CD4-positive, alpha-beta T cell (primary cell): ENCODE measurements around the gene DAPK1. TPM values are rescaled to one million over a fixed set of nuclear protein-coding genes. Genes with fewer than 3 reads are reported as not detected.

Experiments
- ATAC-seq: fragments of 200-7000 bp; cut with Tn5 transposase; one replicate; pipeline ENCODE4 v1.10.0; 2022; ENCODE audit warnings: mild to moderate bottlenecking; ENCODE audit not compliant: poor library complexity
- CTCF ChIA-PET: fragments of 350-600 bp; sonication (Branson Sonifier 250); formaldehyde crosslinking; loops from one replicate; lab custom pipeline; 2021; ENCODE audit warnings: antibody characterized with exemption, inconsistent platforms; lab: Charles Lee
- POLR2A ChIA-PET: fragments of 350-600 bp; sonication (Branson Sonifier 250); formaldehyde crosslinking; loops from one replicate; lab custom pipeline; 2021; ENCODE audit warnings: antibody characterized with exemption, inconsistent platforms; lab: Charles Lee
- DNase-seq, 14 experiments: peaks; one replicate each; pipeline ENCODE4 v3.0.0-alpha.2; 2013 to 2020; ENCODE audit warnings: mixed read lengths in 2 of 14
- H3K27ac ChIP-seq, 2 donors: one replicate each; pipeline versions ENCODE4 v1.5.1 to v1.7.0; 2013; ENCODE audit warnings: low read length in 2 of 2, low read depth in 1 of 2, mild to moderate bottlenecking in 1 of 2
- H3K27me3 ChIP-seq, 2 experiments: 1 replicate in 1 of 2; 2 replicates in 1 of 2; pipeline versions ENCODE4 v1.6.1 to v1.7.0; 2013; ENCODE audit warnings: low read length in 2 of 2, control low read depth in 1 of 2, mild to moderate bottlenecking in 1 of 2, moderate library complexity in 1 of 2; ENCODE audit not compliant: insufficient read depth in 2 of 2, control insufficient read depth in 1 of 2
- H3K36me3 ChIP-seq: one replicate; pipeline ENCODE4 v1.6.1; 2013; ENCODE audit warnings: low read length, control low read depth; ENCODE audit not compliant: insufficient read depth
- H3K4me1 ChIP-seq: one replicate; pipeline ENCODE4 v1.6.1; 2013; ENCODE audit warnings: low read length, control low read depth; ENCODE audit not compliant: insufficient read depth
- H3K4me3 ChIP-seq: one replicate; pipeline ENCODE4 v1.5.1; 2013; ENCODE audit warnings: mild to moderate bottlenecking, low read length, moderate library complexity
- H3K9me3 ChIP-seq, 2 experiments: 1 replicate in 1 of 2; 2 replicates in 1 of 2; pipeline versions ENCODE4 v1.6.1 to v1.7.0; 2013; ENCODE audit warnings: low read length in 2 of 2, mild to moderate bottlenecking in 2 of 2, control low read depth in 1 of 2, moderate library complexity in 1 of 2; ENCODE audit not compliant: control insufficient read depth in 1 of 2, insufficient read depth in 1 of 2
- H3K27ac Mint-ChIP-seq: one replicate; pipeline ENCODE4 v1.8.0; 2020; ENCODE audit warnings: mixed read lengths
- H3K27me3 Mint-ChIP-seq: one replicate; pipeline ENCODE4 v1.8.0; 2021; ENCODE audit warnings: mixed read lengths
- H3K36me3 Mint-ChIP-seq: one replicate; pipeline ENCODE4 v1.8.0; 2021; ENCODE audit warnings: low read depth, mixed read lengths
- H3K4me1 Mint-ChIP-seq: one replicate; pipeline ENCODE4 v1.8.0; 2021; ENCODE audit warnings: low read depth, mixed read lengths
- H3K4me3 Mint-ChIP-seq: one replicate; pipeline ENCODE4 v1.8.0; 2020; ENCODE audit warnings: mild to moderate bottlenecking, mixed read lengths
- H3K9me3 Mint-ChIP-seq: one replicate; pipeline ENCODE4 v1.8.0; 2020; ENCODE audit warnings: mixed read lengths
- CTCF ChIP-seq: fragments of 200-600 bp; IDR thresholded peaks from one replicate; pipeline ENCODE4 v1.8.0; 2022; ENCODE audit warnings: antibody characterized with exemption, mild to moderate bottlenecking
- intact Hi-C, 2 experiments: fragments of 100-400 bp; cut with DNase I in 1 of 2; cut with micrococcal nuclease in 1 of 2; formaldehyde crosslinking; loops; one replicate each; pipeline versions ENCODE4 v1.15.1 to v1.9.0; 2023 to 2025; cut with DNase I, micrococcal nuclease
- total RNA-seq, 174 experiments: library from RNA in 2 of 174; stranded (reverse) in 2 of 174; gene quantifications; one replicate each; pipeline ENCODE4 v1.2.3 and lab custom pipeline; 2021 to 2026

DAPK1 gene
- total RNA-seq, 2 experiments from 2014 or later, result 2.7 TPM

DNA sequence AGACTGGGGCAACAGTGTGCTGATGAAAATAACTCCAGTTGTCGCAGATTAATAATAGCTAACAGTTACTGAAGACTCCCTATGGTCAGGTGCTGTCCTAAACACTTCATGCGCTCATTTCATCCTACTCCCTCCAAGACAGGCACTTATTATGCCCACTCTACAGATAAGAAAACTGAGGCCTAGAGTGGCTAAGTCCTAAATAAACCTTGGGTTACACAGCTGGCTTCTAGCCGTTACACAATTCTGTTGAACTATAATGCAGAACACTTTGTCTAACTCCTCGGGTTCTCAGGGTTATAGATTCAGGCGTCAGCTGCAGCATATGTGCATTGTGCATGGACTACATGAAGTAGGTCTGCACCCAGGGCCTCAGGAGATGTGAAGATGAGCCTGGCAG lies 103.9 kb downstream of the DAPK1 start:
- Mint-ChIP-seq H3K36me3 (no peaks in the 10 kb centered on the region), H3K4me3 (no peak overlapping the region), H3K9me3 (no peaks in the 10 kb centered on the region), H3K4me1 (peaks cover 28% of the 10 kb centered on the region), H3K27me3 (peaks cover 26% of the 10 kb centered on the region), H3K27ac (no peak overlapping the region)
- Histone ChIP-seq H3K36me3 (no peaks in the 10 kb centered on the region), H3K4me3 (no peak overlapping the region), H3K27ac (no peak overlapping the region), H3K27me3 (peaks cover 0 to 2% of the 10 kb centered on the region in 2 experiments), H3K9me3 (no peaks in the 10 kb centered on the region), H3K4me1 (peaks cover 7% of the 10 kb centered on the region)
- TF ChIP-seq CTCF, result no peak
- DNase-seq (no peak), ATAC-seq (no peak)
- POLR2A ChIA-PET, result no interaction called here
- intact Hi-C loops, result no loop called here
- CTCF ChIA-PET, result no interaction called here

DNA sequence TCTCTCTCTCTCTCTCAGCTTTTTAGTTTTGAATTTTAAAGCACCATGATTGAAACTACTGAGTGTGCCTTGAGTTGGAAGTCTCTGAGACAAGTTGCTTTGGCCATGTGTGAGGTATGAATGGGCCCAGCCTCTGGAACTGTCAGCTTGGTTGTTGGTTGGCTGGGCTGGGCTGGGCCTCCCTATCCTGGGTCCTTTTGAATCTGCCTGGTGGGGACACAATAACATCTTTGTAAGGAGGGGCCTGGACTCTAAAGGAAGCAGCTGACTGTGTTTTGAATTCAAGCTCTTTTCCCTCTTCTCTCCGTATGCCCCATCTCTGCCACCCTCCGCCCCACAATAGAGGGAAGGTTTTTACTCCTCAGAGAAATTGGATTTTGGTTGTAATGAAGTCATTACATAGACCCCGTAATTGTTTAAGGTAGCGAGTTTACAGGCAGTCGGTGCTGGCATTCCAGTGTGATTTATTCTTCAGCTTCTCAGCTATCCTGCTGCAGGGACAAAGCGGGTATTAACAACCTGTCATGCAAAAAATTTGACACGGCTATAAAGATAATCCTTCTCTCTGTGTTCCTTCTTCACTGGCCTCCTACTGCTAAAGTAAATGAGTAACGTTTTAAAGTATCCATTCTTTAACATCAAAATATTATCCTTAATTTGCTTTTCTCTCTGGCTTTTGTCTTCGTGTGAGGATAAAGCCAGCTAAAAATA lies 105.4 kb downstream of the DAPK1 start:
- Mint-ChIP-seq H3K4me1 (peaks cover 23% of the 10 kb centered on the region), H3K4me3 (no peak overlapping the region), H3K9me3 (no peaks in the 10 kb centered on the region), H3K27ac (no peak overlapping the region), H3K27me3 (peaks cover 33% of the 10 kb centered on the region), H3K36me3 (no peaks in the 10 kb centered on the region)
- no peak for DNase-seq
- Histone ChIP-seq H3K27me3 (peaks cover 0 to 2% of the 10 kb centered on the region in 2 experiments), H3K27ac (no peak overlapping the region), H3K36me3 (no peaks in the 10 kb centered on the region), H3K4me1 (peaks cover 7% of the 10 kb centered on the region), H3K4me3 (no peak overlapping the region), H3K9me3 (no peaks in the 10 kb centered on the region)
- intact Hi-C loops, result no loop called here
- ATAC-seq, result no peak
- POLR2A ChIA-PET, result no interaction called here
- CTCF ChIA-PET, result no interaction called here
- no peak for TF ChIP-seq CTCF

DNA sequence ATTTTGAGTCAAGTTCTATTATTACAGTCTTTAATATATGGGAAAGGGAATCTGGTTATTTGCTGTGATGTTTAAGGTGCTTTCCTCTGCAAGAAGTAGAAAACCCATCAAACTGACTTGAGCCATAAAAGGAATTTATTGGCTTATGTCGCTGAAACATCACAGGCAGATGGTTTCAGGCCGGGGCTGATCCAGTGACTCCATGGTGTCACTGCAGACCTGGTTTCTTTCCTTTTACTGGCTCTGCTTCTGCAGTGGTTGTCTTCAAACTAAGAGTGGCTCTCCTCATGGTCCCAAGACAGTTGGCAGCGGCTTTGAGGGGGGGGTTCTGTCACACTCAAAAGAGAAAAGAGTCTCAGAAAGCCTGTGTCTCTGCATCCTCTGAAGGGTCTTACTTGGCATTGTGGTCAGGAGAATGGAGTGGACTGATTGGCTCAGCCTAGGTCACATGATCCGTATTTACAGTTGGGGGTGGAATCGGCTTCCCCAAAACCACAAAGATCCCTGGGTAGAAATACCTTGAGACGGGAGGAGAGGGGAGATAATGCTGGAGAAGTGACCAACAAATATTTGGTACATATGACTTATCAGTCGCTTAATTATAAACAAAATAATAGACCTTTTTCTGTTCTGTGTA lies 106.3 kb downstream of the DAPK1 start:
- CTCF ChIA-PET, result no interaction called here
- Mint-ChIP-seq H3K27ac (no peak overlapping the region), H3K4me3 (no peak overlapping the region), H3K4me1 (peaks cover 23% of the 10 kb centered on the region), H3K9me3 (no peaks in the 10 kb centered on the region), H3K36me3 (no peaks in the 10 kb centered on the region), H3K27me3 (peaks cover 33% of the 10 kb centered on the region)
- TF ChIP-seq CTCF, result no peak
- no peak overlapping the region for H3K27ac ChIP-seq
- H3K36me3 ChIP-seq, result no peaks in the 10 kb centered on the region
- H3K4me3 ChIP-seq, result no peak overlapping the region
- DNase-seq, result no peak
- POLR2A ChIA-PET, result no interaction called here
- H3K27me3 ChIP-seq, result peaks cover 0 to 2% of the 10 kb centered on the region in 2 experiments
- intact Hi-C loops, result no loop called here
- no peaks in the 10 kb centered on the region for H3K9me3 ChIP-seq
- peaks cover 7% of the 10 kb centered on the region for H3K4me1 ChIP-seq
- ATAC-seq, result no peak
